Colon (tissue), 2 donors: Measurements from ENCODE around the gene TRAPPC12.
"Not testable (repeated sequence)": the region's sequence is repeated elsewhere in the genome, so short reads cannot be mapped to it uniquely, and the experiment has no call there.

ENCODE experiments used
- FAIRE-seq: peaks from 2 replicates; lab custom pipeline; 2012; peaks lifted over from hg19 to GRCh38; lab: Jason Lieb, UNC
- donor health status: control.
- donor health status: control.

The TRAPPC12 gene

DNA sequence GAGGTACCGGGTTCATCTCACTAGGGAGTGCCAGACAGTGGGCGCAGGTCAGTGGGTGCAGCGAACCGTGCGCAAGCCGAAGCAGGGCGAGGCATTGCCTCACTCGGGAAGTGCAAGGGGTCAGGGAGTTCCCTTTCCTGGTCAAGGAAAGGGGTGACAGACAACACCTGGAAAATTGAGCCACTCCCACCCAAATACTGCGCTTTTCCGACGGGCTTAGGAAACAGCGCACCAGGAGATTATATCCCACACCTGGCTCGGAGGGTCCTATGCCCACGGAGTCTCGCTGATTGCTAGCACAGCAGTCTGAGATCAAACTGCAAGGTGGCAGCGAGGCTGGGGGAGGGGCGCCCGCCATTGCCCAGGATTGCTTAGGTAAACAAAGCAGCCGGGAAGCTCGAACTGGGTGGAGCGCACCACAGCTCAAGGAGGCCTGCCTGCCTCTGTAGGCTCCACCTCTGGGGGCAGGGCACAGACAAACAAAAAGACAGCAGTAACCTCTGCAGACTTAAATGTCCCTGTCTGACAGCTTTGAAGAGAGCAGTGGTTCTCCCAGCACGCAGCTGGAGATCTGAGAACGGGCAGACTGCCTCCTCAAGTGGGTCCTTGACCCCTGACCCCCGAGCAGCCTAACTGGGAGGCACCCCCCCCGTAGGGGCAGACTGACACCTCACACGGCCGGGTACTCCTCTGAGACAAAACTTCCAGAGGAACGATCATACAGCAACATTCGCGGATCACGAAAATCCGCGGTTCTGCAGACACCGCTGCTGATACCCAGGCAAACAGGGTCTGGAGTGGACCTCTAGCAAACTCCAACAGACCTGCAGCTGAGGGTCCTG is 9.9 kb upstream of the TRAPPC12 start:
- not testable (repeated sequence) for FAIRE-seq

- FAIRE-seq, result no peak
Measured at GRCh38 chr2:3376821-3377220, 2.7 kb upstream of the TRAPPC12 start.

DNA sequence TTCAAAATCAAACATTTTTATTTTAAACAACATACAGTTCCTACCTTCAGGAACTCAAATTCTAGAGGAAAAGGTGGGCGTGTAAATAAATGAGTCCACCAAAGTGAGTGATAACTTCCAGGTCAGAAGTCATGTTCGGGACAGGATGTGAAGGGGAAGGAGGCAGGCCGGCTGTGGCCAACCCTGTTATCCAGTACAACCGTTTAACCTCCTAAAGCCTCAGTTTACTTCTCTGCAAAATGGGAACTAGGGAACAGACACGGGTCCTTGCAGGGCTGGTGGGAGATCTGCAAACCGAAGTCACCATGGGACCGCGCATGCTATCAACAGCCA is 2.2 kb upstream of the TRAPPC12 start:
- no peak for FAIRE-seq

- FAIRE-seq, result no peak
Measured at GRCh38 chr2:3377612-3378432, 1.7 kb upstream of the TRAPPC12 start, which contains the start of gene EIPR1. EIPR1 (minus strand) TSS chr2:3377818; CDS start chr2:3377689, 129 bp downstream.

DNA sequence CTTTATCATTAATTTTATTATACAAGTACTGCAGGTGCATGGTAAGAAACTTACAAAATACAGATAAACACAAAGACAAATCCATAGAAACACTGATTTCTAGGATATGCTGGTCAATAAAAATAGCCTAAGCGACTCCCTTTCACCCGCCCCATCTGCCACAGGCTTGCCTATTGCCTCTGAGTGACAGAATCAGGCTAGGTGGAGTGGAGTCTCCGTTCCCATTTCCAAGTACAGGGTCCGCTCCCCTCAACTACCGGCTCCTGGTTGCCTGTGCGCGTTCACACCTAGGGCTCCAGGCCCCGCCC is 201 bp upstream of the TRAPPC12 start:
- FAIRE-seq, result no peak

DNA sequence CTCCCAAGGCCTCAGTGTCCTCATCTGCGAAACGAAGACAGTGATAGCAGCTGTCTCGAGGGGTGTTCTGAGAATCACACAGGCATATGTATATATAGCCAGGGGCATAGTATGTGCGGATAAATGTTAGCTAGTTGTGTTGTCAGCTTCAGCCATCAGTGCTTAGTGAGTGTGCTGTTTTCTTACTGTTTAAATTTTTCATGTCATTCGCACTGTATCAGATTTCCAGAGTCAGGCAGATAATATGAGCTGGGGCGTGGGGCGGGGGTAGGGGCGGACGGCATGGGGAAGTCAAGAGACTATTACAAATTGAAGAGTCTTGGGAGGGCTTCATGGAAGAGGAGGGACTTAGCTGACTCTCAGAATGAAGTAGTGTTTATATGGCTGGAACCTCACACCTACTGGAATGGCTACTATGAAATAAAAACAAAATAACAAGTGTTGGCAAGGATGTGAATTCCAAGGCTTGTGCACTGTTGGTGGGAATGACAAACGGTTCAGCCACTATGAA is 7.0 kb downstream of the TRAPPC12 start:
- no peak for FAIRE-seq

- no peak for FAIRE-seq
Measured at GRCh38 chr2:3387011-3387410, 7.5 kb downstream of the TRAPPC12 start.

DNA sequence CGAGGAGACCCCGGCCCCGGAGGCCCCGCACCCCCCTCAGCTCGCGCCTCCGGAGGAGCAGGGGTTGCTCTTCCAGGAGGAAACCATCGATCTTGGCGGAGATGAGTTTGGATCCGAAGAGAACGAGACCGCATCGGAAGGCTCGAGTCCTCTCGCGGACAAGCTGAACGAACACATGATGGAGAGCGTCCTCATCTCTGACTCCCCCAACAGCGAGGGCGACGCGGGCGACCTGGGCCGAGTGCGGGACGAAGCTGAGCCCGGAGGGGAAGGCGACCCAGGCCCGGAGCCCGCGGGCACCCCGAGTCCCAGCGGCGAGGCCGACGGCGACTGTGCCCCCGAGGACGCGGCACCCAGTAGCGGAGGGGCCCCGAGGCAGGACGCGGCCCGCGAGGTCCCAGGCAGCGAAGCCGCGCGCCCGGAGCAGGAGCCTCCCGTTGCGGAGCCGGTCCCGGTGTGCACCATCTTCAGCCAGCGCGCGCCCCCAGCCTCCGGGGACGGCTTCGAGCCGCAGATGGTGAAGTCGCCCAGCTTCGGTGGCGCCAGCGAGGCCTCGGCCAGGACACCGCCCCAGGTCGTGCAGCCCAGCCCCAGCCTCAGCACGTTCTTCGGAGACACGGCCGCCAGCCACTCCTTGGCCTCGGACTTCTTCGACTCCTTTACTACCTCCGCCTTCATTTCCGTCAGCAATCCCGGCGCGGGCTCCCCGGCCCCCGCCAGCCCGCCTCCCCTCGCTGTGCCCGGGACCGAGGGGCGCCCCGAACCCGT is 8.3 kb downstream of the TRAPPC12 start:
- no peak for FAIRE-seq

- FAIRE-seq, result no peak
Measured at GRCh38 chr2:3388412-3388738, 8.9 kb downstream of the TRAPPC12 start.

- FAIRE-seq, result no peak
Measured at GRCh38 chr2:3389193-3389592, 9.7 kb downstream of the TRAPPC12 start.

DNA sequence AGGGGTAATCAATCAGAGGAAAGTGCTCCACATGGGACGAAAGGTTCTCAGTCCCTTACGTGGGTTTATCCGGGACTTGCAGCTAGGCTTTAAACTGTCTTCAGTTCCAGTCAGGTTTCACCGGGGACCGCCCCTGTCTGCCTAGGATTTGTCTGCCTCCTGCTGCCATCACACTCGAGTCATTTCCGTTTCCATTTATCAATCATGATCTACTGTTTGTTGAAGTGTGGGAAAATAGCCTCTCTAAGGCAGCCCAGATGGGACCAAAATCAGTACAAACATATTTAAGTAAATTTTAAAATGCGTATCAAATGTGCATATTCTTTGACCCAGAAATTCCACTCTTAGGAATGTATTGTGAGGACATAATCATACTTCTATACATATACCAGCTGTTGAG is 10.5 kb downstream of the TRAPPC12 start:
- no peak for FAIRE-seq

DNA sequence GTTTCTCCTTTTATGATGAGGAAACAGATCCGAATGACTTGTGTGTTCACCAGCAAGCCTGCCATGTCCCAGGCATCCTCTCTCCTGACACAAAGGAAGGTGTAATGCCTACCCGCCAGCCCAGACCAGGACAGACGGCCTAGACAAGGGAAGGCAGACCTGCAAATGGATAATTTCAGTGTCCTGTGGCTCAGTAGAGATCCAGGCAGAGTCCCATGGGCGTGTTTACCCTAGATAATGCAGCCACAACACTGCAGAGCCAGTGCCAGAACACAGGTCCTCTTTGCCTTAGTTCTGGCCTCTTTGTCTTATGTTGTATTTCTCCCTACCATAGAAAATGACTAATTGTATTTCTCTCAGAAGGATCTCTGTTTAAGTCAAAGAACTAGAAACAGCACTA is 12.7 kb downstream of the TRAPPC12 start:
- FAIRE-seq, result no peak

DNA sequence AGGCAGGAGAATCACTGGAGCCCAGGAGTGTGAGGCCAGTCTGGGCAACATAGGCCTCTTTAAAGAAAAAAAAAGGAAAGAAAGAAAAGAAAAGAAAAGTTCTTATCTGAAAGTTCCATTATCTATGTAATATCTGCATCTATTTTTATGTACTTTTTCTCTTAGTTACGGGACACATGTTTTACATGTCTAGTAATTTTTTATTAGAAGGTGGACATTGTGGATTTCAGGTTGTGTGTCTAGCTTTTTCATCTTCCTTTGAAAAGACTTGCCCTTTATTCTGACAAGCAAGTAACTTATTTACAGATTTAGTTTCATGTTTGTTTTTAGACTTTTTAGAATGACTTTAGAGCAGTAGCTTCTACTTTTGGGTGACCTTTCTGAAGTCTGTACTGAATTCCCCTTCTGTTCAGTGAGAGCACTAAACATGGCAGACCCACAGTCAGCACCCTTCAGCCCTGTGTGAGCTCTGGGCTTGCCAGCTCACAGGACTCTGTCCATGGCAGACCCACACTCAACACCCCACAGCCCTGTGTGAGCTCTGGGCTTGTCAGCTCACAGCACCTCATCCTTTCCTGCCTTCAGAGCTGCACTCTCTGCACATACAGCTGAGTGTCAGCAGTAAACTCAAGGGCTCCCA is 17.5 kb downstream of the TRAPPC12 start:
- FAIRE-seq, result no peak

GRCh38 chr2:3398857-3399256 is 19.4 kb downstream of the TRAPPC12 start:
- no peak for FAIRE-seq

- no peak for FAIRE-seq
Measured at GRCh38 chr2:3399381-3399780, 19.9 kb downstream of the TRAPPC12 start.

GRCh38 chr2:3399829-3400228 is 20.3 kb downstream of the TRAPPC12 start:
- FAIRE-seq, result no peak

DNA sequence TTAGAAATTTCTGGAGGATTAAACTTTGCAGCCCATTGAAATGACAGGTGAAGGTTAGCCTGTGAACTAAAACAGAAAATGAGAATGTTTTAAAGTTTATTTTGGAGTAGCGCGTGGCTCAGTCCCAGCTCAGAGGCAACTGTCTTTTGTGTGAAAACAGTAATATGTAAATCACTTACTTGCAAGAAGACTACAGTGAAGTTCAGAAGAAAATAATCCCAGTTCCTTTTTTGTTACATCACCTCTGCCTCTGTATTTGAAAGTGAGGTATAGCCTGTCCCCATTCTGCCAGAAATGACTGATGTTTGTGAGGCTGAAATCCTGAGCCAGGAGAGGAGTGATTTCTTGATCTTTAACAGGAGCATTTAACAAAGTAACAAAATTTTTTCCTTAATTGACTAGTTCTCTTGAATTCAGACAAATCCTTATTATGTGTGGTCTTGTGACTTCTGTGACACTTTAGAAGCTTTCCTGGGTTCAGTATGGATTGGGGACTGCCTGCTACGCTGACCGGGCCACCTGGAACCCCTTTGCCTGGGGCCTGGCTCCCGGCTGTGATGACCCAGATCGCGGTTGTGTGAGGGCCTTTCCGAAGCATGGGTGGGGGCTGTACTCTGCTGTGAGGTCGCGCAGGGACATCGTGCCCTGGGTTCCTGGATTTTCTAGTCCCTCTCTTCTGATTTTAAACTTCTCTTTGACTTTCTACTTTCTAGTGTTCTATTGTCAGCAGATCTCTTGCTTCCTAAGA is 24.3 kb downstream of the TRAPPC12 start:
- FAIRE-seq, result no peak

DNA sequence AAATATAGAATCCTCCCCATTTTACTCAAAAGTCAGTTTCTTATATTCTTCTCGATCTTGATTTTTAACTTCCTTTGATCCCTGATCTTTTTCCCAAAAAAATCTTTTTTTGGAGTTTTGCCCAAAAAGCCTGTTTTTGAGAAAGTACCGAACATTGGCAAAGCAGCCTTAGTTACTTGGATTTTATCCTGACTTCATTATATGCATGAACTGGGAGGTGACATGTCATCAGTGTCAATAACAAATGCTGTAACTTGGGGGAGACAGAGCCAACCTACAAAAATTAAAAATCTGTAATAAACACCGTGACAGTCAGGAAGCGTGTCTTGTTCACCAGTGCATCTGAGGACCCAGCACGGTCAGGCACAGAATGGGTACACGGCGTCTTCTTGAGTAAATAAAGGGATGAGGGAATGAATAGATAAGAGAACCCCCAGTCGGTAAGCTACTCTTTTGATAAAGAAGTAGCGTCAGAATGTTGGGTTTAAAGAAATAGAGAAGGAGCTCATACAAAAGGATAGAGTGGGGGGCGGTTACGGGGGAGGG is 24.9 kb downstream of the TRAPPC12 start:
- no peak for FAIRE-seq

GRCh38 chr2:3405307-3405706 is 25.8 kb downstream of the TRAPPC12 start:
- FAIRE-seq, result no peak

GRCh38 chr2:3405876-3406275 is 26.4 kb downstream of the TRAPPC12 start:
- FAIRE-seq, result no peak

GRCh38 chr2:3406501-3406900 is 27.0 kb downstream of the TRAPPC12 start:
- FAIRE-seq, result no peak
